GM18858 (cell line): Measurements from ENCODE around the gene CEBPZ.

ENCODE experiments used
- ATAC-seq: cut with Tn5 transposase; IDR thresholded peaks from one replicate; pipeline ENCODE4 v1.9.1; 2021; ENCODE audit not compliant: unreplicated experiment

Gene CEBPZ

GRCh38 chr2:37180640-37181039 is 50.8 kb downstream of the CEBPZ start:
- no peak for ATAC-seq

DNA sequence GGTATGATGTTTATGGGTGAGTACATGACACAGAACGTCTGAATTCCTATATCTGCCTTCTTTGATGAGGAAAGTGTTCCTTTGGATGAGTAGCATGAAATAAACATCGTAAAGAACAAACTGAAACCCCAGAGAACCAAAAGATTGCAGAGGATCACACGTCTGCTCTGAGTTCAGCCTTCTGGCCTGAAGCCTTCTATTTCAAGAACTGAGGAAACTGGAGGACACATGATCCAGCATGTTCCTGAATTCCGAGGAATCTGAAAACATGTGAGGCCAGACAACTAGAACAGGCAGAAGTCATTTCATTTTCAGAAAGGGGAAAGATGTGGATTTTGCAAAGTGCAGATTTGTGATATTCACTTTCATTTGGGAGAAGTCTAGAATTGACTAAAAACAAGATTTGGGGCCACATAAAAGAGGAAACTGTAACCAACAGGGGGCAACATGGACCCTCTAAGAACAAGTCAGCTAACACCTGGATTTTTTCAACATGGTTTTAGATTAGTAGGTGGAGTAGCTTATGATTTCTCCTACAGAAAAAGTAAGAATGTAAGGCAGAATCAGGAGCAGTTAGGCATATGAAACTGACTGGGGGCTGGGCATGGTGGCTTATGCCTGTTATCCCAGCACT is 51.3 kb downstream of the CEBPZ start:
- ATAC-seq, result no peak

DNA sequence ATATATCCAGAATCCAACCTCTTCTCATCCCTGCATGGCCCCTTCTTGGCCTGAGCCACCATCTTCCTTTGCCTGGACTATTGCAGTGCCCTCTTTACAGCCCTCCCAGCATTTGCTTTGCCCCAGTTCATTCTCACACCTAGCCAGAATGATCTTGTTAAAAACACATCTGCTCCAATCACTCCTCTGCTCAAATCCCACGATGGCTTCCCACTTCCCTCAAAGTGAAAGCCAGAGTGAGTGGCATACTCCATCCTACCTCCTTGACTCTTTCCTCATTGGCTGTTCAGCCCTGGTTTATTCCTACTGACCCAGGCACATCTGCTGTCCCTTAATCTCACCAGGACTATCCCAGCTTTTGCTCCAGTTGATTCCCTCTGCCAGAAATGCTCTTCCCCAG is 57.7 kb downstream of the CEBPZ start:
- no peak for ATAC-seq

DNA sequence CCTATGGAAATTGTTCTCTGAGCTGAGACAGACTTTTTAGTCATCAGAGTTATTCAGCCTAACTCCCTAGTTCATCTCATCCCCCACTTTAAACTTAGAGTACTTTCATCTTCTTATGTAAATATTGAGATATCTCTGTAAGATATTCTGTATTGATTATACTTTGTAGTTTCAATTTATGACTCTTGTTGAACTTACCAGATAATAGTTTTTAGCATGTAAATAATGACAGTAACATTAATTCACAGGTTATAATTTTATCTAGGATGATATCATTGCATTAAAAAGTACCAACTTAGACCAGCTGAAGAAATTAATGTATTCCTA is 59.8 kb downstream of the CEBPZ start:
- no peak for ATAC-seq

- ATAC-seq, result no peak
These were observed 63.0 kb downstream of the CEBPZ start for GRCh38 chr2:37168217-37168981.

GRCh38 chr2:37167636-37168180 is 63.7 kb downstream of the CEBPZ start:
- no peak for ATAC-seq

- ATAC-seq, result no peak
These were observed 66.6 kb downstream of the CEBPZ start for GRCh38 chr2:37164757-37165156.

DNA sequence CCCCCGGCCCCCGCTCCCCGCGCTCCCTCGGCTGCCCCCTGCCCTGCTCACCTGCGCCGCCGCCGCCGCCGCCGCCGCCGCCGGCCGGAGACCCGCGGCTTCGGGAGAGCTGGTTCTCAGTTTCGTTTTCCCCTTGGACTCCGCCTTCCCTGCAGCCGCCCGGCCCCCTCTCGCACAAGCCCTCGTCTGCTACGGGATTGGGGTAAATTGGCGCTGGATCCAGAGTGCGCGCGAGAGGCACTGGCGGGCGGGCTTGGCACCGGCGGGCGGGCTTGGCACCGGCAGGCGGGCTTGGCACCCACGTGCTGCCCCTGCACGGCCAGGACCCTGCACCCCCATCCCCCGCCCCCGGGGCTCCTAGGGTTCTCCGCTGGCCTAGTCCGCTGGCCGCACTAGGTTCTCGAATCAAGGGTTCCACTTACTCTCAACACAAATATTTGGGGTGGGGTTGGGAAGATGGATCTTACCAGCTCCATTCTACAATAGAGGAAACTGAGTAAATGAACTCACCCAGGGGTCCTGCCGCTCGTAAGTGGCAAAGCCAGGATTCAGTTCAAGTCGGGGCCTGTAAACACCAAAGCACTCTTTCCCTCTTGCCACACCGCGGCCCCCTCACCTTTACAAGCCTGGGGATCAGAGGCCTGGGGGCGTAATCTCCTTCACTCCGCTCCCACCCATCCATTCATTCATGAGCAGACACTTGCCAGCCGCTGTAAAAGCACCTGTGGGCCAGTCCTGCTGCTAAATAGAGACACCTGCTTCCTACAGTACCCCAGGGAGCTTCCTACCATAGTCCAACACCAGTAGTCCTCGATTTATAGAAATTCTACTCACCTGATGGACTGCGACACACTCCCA is 74.3 kb downstream of the CEBPZ start, which contains the start of gene EIF2AK2:
Gene EIF2AK2 (minus strand): TSS at position 124 of the 858 bp plus-strand sequence. CDS start 9,174 bp downstream, outside the sequence.
- ATAC-seq, result peak; percentile 82

- ATAC-seq, result peak; percentile 5
These were observed 75.1 kb downstream of the CEBPZ start for GRCh38 chr2:37156071-37156856.

DNA sequence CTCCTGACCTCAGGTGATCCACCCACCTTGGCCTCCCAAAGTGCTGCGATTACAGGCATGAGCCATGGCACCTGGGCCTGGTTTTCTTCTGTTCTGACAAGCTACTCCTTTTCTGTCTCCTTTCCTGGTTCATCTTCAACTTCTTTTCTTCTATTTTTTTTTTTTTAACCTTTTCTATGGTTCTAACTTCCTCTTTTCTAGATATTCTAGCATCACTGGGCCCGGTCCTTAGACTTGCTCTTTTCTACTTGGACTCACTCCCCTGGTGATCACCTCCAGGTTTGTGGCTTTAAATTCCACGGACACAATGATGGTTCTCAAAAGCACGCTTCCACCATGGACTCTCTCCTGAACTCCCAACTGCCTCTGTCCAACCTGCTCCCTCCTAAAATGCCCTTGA is 76.6 kb downstream of the CEBPZ start:
- no peak for ATAC-seq

- ATAC-seq, result no peak
These were observed 78.2 kb downstream of the CEBPZ start for GRCh38 chr2:37153224-37153623.
